Measurements from ENCODE around the gene ABLIM2. TPM values are rescaled to one million over a fixed set of nuclear protein-coding genes. Genes with fewer than 3 reads are reported as not detected.

Gene ABLIM2
- total and polyA plus RNA-seq, 2 of the 13 experiments (the other 11 are each of a cell fraction or from before 2014, with no cell fraction given): 0.20 to 0.37 TPM

DNA sequence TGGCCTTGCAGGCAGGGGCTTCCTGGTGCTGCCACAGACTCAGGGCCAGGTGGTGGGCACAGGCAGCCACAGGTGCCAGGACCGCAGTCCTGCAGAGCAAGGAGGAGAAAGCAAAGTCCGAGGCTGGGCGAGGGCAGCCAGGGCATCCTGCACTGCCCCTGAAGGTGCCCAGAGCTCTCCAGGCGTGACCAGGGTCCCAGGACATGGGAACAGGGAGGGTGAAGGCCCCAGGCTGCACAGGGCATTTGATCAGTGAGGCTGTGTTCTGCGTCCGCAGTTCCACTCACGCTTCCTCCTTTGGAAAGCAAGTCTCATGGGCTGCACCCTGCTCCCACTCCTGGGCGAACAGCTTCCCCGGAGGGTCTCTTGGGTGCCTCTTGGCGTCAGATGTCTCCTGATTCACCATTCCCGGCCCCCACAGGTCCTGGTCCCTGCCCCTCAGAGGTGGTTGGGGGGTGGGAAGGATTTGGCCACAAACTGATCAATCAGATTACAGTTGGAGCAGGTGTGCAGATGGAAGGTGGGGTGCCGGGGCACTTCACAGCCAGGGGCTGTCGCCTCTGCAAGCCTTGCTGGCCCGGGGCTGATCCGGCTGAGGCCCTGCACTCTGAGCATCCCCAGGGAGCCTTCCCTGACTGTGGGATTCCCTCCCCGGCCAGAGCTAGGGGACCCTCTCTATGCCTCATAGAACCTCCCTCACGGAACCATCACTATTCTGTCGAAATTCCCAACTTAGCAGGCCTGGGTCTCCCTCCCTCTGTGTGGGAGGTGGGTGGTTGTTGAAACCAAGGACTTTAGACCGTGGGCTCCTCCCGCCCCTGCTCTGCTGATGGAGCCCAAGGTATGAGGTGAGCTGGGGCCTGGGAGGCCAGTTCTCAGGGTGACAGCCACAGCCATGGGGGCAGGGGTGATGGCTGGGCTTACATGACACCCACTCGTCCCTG lies 43.8 kb upstream of the ABLIM2 start (continued):
- TF ChIP-seq, protein P1, sequence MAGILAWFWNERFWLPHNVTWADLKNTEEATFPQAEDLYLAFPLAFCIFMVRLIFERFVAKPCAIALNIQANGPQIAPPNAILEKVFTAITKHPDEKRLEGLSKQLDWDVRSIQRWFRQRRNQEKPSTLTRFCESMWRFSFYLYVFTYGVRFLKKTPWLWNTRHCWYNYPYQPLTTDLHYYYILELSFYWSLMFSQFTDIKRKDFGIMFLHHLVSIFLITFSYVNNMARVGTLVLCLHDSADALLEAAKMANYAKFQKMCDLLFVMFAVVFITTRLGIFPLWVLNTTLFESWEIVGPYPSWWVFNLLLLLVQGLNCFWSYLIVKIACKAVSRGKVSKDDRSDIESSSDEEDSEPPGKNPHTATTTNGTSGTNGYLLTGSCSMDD (CRISPR knock-in tag; IDR thresholded peaks at IDR 0.05): no peak
- no peak for TF ChIP-seq TBL1XR1 (IDR thresholded peaks at IDR 0.05; ENCODE audit: borderline replicate concordance, low read length, partially characterized antibody)
- TF ChIP-seq, protein P2, sequence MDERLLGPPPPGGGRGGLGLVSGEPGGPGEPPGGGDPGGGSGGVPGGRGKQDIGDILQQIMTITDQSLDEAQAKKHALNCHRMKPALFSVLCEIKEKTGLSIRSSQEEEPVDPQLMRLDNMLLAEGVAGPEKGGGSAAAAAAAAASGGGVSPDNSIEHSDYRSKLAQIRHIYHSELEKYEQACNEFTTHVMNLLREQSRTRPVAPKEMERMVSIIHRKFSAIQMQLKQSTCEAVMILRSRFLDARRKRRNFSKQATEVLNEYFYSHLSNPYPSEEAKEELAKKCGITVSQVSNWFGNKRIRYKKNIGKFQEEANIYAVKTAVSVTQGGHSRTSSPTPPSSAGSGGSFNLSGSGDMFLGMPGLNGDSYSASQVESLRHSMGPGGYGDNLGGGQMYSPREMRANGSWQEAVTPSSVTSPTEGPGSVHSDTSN (CRISPR knock-in tag; IDR thresholded peaks at IDR 0.05): no peak
- TF ChIP-seq KDM4B (CRISPR knock-in tag; IDR thresholded peaks at IDR 0.05): 0 out of 2 replicates have a peak, but pooled peaks have one; percentile 46
- TF ChIP-seq FOSL2 (CRISPR knock-in tag; IDR thresholded peaks at IDR 0.05): peak; percentile 37
- TF ChIP-seq MYC (CRISPR knock-in tag; IDR thresholded peaks at IDR 0.05; ENCODE audit: borderline replicate concordance): peak; percentile 51; the same call in 1 of the 2 replicates
- TF ChIP-seq, protein P3, sequence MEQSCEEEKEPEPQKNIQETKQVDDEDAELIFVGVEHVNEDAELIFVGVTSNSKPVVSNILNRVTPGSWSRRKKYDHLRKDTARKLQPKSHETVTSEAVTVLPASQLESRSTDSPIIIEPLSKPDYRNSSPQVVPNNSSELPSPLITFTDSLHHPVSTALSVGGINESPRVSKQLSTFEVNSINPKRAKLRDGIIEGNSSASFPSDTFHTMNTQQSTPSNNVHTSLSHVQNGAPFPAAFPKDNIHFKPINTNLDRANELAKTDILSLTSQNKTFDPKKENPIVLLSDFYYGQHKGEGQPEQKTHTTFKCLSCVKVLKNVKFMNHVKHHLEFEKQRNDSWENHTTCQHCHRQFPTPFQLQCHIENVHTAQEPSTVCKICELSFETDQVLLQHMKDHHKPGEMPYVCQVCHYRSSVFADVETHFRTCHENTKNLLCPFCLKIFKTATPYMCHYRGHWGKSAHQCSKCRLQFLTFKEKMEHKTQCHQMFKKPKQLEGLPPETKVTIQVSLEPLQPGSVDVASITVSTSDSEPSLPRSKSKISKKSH (CRISPR knock-in tag; IDR thresholded peaks at IDR 0.05; ENCODE audit: borderline replicate concordance): no peak; the same call in 1 of the 2 replicates
- TF ChIP-seq ZNF629 (CRISPR knock-in tag; conservative IDR thresholded peaks at IDR 0.05): 0 out of 2 replicates have a peak, but pooled peaks have one; percentile 10
- TF ChIP-seq FOXP4 (CRISPR knock-in tag; IDR thresholded peaks at IDR 0.05): peak; percentile 40; the same call in 1 of the 2 replicates
- TF ChIP-seq ZNF589 (CRISPR knock-in tag; conservative IDR thresholded peaks at IDR 0.05): no peak
- no peak for TF ChIP-seq SSRP1 (CRISPR knock-in tag; IDR thresholded peaks at IDR 0.05)
- peak; percentile 74; the same call in 1 of the 2 replicates for TF ChIP-seq RXRB (CRISPR knock-in tag; IDR thresholded peaks at IDR 0.05; ENCODE audit: borderline replicate concordance)
- TF ChIP-seq, protein P4, sequence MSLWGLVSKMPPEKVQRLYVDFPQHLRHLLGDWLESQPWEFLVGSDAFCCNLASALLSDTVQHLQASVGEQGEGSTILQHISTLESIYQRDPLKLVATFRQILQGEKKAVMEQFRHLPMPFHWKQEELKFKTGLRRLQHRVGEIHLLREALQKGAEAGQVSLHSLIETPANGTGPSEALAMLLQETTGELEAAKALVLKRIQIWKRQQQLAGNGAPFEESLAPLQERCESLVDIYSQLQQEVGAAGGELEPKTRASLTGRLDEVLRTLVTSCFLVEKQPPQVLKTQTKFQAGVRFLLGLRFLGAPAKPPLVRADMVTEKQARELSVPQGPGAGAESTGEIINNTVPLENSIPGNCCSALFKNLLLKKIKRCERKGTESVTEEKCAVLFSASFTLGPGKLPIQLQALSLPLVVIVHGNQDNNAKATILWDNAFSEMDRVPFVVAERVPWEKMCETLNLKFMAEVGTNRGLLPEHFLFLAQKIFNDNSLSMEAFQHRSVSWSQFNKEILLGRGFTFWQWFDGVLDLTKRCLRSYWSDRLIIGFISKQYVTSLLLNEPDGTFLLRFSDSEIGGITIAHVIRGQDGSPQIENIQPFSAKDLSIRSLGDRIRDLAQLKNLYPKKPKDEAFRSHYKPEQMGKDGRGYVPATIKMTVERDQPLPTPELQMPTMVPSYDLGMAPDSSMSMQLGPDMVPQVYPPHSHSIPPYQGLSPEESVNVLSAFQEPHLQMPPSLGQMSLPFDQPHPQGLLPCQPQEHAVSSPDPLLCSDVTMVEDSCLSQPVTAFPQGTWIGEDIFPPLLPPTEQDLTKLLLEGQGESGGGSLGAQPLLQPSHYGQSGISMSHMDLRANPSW (CRISPR knock-in tag; IDR thresholded peaks at IDR 0.05; ENCODE audit: borderline replicate concordance): no peak
- no peak for TF ChIP-seq CBX1 (IDR thresholded peaks at IDR 0.05; ENCODE audit: low read depth)
- TF ChIP-seq ZNF747 (CRISPR knock-in tag; IDR thresholded peaks at IDR 0.05; ENCODE audit: borderline replicate concordance): no peak
- peak; percentile 73 for TF ChIP-seq KMT2A (CRISPR knock-in tag; IDR thresholded peaks at IDR 0.05)
- TF ChIP-seq SMAD3 (CRISPR knock-in tag; IDR thresholded peaks at IDR 0.05): no peak
- TF ChIP-seq EP300 (IDR thresholded peaks at IDR 0.05; ENCODE audit: low read depth in 2 of 2, low read length in 2 of 2): peak in 1 of 2 experiments; percentile 35; a peak in 1 of 4 replicates
- peak; percentile 38; the same call in 1 of the 2 replicates for TF ChIP-seq EP300 (CRISPR knock-in tag; IDR thresholded peaks at IDR 0.05; ENCODE audit: borderline replicate concordance)
- TF ChIP-seq KLF9 (CRISPR knock-in tag; IDR thresholded peaks at IDR 0.05; ENCODE audit: low read depth): no peak
- TF ChIP-seq HDAC1 (CRISPR knock-in tag; IDR thresholded peaks at IDR 0.05): peak; percentile 76

All from HepG2 (cell line).